ENCODE data around the gene ORC6. TPM values are rescaled to one million over a fixed set of nuclear protein-coding genes. Genes with fewer than 3 reads are reported as not detected.
"Not testable (repeated sequence)": the region's sequence is repeated elsewhere in the genome, so short reads cannot be mapped to it uniquely, and the experiment has no call there.

ORC6 gene, protein sequence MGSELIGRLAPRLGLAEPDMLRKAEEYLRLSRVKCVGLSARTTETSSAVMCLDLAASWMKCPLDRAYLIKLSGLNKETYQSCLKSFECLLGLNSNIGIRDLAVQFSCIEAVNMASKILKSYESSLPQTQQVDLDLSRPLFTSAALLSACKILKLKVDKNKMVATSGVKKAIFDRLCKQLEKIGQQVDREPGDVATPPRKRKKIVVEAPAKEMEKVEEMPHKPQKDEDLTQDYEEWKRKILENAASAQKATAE
- 68.2 and 69.1 TPM in 2 replicates for total RNA-seq

DNA sequence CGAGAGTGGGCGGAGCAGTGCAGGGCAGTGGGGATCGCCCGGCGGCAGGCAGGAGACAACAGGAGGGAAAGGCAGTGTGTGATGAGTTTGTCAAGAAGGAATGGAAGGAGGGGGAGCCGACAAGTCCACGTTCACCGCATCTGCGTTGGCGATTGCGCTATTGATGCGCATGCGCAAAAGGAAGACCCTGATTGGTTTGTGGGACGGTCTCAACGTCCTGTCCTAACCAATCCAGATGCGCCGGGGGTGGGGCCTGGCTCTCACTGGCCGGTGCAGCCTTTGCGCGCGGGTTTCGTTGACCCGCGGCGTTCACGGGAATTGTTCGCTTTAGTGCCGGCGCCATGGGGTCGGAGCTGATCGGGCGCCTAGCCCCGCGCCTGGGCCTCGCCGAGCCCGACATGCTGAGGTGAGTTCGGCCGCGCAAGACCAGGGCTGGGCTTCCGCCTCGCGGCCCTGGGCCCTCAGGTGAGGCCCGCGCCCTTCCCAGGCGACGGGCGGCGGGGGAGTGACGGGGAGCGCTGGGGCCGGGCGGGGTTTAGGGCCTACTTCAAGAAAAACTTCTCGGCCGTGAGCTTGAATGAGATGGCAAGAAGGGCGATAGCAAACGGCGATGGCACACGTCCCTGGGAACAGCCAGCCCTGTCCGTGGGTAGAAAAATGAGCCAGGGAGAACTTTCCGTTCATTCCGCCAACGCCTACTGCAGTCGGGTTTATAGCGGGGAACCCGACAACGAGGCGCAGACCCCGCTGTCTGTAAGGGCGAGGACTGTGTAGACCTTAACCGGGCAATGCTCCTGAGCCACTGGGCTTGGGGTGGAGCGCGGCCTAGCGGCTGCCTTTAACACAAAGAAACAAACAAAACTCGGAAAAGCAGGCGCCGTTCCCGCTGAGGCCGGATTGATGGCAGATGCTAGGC lies at the start of gene ORC6:
ORC6 (plus strand) TSS at position 295 of the 916 bp plus-strand sequence; CDS start at position 342, 47 bp downstream.
- Mint-ChIP-seq H3K9me3 (no peaks in the 10 kb centered on the region), H3K27ac (no peak within 1 kb of the TSS), H3K4me3 (no peak within 1 kb of the TSS), H3K4me1 (ENCODE audit: low read depth) (peaks cover 29% of the 10 kb centered on the region), H3K36me3 (ENCODE audit: low read depth) (peaks cover 10% of the 10 kb centered on the region), H3K27me3 (ENCODE audit: insufficient read depth) (no peaks in the 10 kb centered on the region)
- peak; percentile 95 for DNase-seq (ENCODE audit: low spot score)
- intact Hi-C loops (cut with micrococcal nuclease): loop anchor here (1.0 to 10.0 kb wide), 12 partner anchors 68 to 1919 kb away; partner anchors contain the start of genes ABCC12, C16orf87, DNAJA2 and GPT2

DNA sequence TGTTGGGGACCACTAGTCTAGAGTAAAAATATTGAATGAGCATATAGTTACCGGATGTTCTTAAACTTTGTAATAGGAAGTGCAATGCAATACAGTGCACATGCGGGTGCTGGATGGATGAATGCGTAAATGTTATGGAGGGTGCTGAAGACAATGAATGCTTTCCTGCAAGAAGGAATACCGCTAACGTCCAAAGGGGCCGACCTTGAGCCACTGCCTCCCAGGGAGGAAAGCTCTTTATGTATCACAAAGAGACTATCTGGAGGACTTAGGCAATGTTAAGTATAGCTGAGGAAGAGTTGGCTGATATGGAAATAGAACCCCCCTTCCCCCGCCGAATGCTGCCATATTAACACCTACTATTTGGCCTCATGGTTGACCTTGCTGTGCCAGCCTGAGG lies 40.8 kb upstream of the ORC6 start:
- H3K27ac Mint-ChIP-seq: no peak overlapping the region
- H3K9me3 Mint-ChIP-seq: peaks cover 9% of the 10 kb centered on the region
- H3K36me3 Mint-ChIP-seq (ENCODE audit: low read depth): no peaks in the 10 kb centered on the region
- H3K4me3 Mint-ChIP-seq: no peak overlapping the region
- intact Hi-C loops (cut with micrococcal nuclease): no loop called here
- peaks cover 6% of the 10 kb centered on the region for H3K4me1 Mint-ChIP-seq (ENCODE audit: low read depth)
- H3K27me3 Mint-ChIP-seq (ENCODE audit: insufficient read depth): peaks cover 3% of the 10 kb centered on the region
- DNase-seq (ENCODE audit: low spot score): no peak

DNA sequence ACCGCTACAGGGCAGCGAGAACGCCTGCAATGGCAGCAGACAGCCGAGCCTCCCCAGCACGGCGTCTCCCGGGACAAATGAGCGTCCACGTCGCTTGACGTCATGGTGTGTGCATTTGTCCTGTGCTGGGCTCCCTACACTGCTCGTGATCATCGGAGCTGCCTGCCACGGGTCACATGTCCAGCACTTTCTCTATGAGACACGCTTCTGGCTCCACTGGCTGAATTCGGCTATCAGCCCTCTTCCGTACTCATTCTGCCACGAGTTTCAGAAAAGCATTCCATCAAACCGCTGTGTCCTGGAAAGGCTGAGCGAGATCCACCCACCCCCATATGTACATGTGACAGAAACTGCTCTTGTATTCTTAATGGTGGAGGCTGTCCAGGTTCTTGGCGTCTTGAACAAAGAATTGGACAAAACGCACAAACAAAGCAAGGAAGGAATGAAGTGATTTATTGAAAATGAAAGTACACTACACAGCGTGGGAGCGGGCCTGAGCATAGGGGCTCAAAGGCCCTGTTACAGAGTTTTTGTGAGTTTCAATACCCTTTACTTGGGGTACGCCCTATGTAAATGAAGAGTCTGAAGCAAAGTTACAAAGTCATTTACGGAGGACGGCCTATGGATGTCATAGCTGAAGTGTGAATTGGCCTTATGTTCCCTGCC lies 39.7 kb upstream of the ORC6 start:
- no peak overlapping the region for H3K4me3 Mint-ChIP-seq
- no peak overlapping the region for H3K27ac Mint-ChIP-seq
- no peaks in the 10 kb centered on the region for H3K27me3 Mint-ChIP-seq (ENCODE audit: insufficient read depth)
- no peaks in the 10 kb centered on the region for H3K9me3 Mint-ChIP-seq
- peaks cover 6% of the 10 kb centered on the region for H3K4me1 Mint-ChIP-seq (ENCODE audit: low read depth)
- no peaks in the 10 kb centered on the region for H3K36me3 Mint-ChIP-seq (ENCODE audit: low read depth)
- DNase-seq (ENCODE audit: low spot score): no peak
- intact Hi-C loops (cut with micrococcal nuclease): no loop called here

DNA sequence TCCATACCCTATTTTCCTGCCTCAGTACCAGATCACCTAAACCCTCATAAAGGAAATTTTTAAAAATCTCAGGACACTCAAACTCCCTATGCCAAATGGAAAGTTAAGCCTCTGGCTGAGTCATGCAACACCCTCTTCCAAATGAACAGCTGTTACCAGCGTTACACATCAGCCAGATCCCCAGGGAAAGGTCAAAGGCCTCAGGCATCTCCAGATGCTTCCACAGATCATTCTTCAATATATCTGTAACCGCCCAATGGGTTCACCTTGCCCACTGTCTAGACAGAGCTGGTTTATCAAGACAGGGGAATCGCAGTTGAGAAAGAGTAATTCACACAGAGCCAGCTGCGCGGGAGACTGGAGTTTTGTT lies 39.2 kb upstream of the ORC6 start:
- no peak overlapping the region for H3K27ac Mint-ChIP-seq
- intact Hi-C loops (cut with micrococcal nuclease): no loop called here
- H3K27me3 Mint-ChIP-seq (ENCODE audit: insufficient read depth): no peaks in the 10 kb centered on the region
- no peaks in the 10 kb centered on the region for H3K9me3 Mint-ChIP-seq
- H3K4me3 Mint-ChIP-seq: no peak overlapping the region
- peaks cover 6% of the 10 kb centered on the region for H3K4me1 Mint-ChIP-seq (ENCODE audit: low read depth)
- H3K36me3 Mint-ChIP-seq (ENCODE audit: low read depth): no peaks in the 10 kb centered on the region
- no peak for DNase-seq (ENCODE audit: low spot score)

DNA sequence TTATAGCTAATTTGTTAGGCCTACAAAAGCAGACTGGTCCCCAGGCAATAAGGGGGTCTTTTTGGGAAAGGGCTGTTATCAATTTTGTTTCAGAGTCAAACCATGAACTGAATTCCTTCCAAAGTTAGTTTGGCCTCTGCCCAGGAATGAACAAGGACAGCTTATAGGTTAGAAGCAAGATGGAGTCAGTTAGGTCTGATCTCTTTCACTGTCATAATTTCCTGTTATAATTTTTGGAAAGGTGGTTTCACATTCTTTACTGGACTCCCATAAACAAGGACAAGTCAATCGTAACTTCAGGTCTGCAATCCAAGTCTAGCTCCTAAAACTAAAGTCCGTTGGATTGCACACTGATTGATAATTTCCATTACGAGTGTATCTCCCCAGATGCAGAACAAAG lies 38.2 kb upstream of the ORC6 start:
- Mint-ChIP-seq H3K27ac (no peak overlapping the region), H3K4me1 (ENCODE audit: low read depth) (peaks cover 6% of the 10 kb centered on the region), H3K36me3 (ENCODE audit: low read depth) (peaks cover 4% of the 10 kb centered on the region), H3K4me3 (no peak overlapping the region), H3K9me3 (no peaks in the 10 kb centered on the region), H3K27me3 (ENCODE audit: insufficient read depth) (no peaks in the 10 kb centered on the region)
- intact Hi-C loops (cut with micrococcal nuclease): no loop called here
- DNase-seq (ENCODE audit: low spot score): no peak

DNA sequence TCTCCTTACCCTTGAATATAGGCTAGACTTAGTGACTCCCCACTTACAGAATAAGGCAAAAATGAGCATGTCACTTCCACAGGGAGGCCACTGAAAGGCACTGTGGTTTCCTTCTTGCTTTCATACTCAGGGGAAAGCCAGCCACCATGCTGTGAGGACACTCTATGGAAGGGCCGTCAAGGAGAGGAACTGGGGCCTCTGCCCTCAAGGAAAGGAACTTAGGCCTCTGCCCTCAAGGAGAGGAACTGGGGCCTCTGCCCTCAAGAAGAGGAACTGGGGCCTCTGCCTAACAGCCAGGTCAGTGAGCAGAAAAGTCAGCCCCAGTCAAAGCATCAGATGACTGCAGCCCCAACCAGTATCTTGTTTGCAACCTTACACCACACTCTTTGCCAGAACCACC lies 30.5 kb upstream of the ORC6 start:
- H3K27ac Mint-ChIP-seq: peak overlapping the region; percentile 70
- peak; percentile 11 for DNase-seq (ENCODE audit: low spot score)
- no peaks in the 10 kb centered on the region for H3K27me3 Mint-ChIP-seq (ENCODE audit: insufficient read depth)
- no peaks in the 10 kb centered on the region for H3K9me3 Mint-ChIP-seq
- H3K36me3 Mint-ChIP-seq (ENCODE audit: low read depth): peaks cover 41% of the 10 kb centered on the region
- peaks cover 17% of the 10 kb centered on the region for H3K4me1 Mint-ChIP-seq (ENCODE audit: low read depth)
- intact Hi-C loops (cut with micrococcal nuclease): loop anchor here (1.0 kb wide), 2 partner anchors 38 to 105 kb away; partner anchors contain the start of gene SHCBP1
- no peak overlapping the region for H3K4me3 Mint-ChIP-seq

DNA sequence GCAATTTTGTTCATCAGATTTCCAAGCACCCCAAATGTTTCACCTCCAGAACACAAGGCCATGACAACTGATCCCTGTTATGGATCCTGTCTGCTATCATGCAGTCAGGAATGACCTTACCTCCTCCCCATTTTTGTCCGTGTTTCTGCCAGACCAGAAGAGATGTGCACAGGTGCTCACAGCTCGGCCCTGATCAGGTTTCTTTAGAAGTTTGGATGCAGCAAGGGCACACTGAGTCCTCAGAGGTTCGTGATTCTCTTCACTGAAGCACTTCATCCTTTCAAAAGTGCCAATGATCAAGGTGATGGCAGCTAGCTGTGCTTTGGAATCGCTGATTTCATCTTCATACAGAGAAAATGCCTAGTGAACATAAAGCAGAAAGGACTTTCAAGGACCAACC lies 27.3 kb upstream of the ORC6 start:
- no peak overlapping the region for H3K27ac Mint-ChIP-seq
- intact Hi-C loops (cut with micrococcal nuclease): no loop called here
- H3K36me3 Mint-ChIP-seq (ENCODE audit: low read depth): peaks cover 49% of the 10 kb centered on the region
- H3K4me3 Mint-ChIP-seq: no peak overlapping the region
- H3K27me3 Mint-ChIP-seq (ENCODE audit: insufficient read depth): no peaks in the 10 kb centered on the region
- no peak for DNase-seq (ENCODE audit: low spot score)
- H3K9me3 Mint-ChIP-seq: no peaks in the 10 kb centered on the region
- H3K4me1 Mint-ChIP-seq (ENCODE audit: low read depth): peaks cover 17% of the 10 kb centered on the region

DNA sequence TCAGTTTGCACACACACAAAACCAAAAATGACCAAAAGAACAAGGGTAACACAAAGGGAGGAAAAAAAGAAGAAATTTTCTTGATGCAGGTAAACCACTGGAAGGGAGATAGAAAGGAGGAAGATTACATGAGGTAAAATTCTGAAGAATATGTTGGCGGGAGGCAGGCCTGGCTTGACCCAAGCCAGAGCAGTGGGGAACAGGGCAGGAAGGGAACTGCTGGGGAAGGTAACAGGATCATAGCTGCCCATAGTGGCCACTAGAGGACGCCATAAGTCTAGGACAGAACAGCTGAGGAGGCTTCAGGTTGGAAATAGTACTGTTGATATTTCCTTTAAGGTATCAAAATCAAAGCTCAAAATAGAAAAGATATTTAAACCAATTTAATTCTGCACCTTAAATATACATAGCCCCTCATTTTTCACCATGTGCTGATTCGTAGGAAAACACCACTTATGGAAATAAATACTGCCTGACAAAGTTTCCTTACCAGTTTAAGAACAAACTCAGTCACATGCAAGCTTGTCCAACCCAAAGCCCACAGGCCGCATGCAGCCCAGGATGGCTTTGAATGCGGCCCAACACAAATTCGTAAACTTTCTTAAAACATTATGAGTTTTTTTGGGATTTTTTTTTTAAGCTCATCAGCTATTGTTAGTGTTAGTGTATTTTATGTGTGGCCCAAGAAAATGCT lies 16.0 kb upstream of the ORC6 start:
- intact Hi-C loops (cut with micrococcal nuclease): loop anchor here (1.0 to 5.0 kb wide), 4 partner anchors 15 to 257 kb away; no protein-coding TSS in a partner anchor
- peak; percentile 22 for DNase-seq (ENCODE audit: low spot score)
- Mint-ChIP-seq H3K4me1 (ENCODE audit: low read depth) (peaks cover 4% of the 10 kb centered on the region), H3K27me3 (ENCODE audit: insufficient read depth) (no peaks in the 10 kb centered on the region), H3K9me3 (no peaks in the 10 kb centered on the region), H3K4me3 (no peak overlapping the region), H3K36me3 (ENCODE audit: low read depth) (peaks cover 40% of the 10 kb centered on the region), H3K27ac (no peak overlapping the region)

DNA sequence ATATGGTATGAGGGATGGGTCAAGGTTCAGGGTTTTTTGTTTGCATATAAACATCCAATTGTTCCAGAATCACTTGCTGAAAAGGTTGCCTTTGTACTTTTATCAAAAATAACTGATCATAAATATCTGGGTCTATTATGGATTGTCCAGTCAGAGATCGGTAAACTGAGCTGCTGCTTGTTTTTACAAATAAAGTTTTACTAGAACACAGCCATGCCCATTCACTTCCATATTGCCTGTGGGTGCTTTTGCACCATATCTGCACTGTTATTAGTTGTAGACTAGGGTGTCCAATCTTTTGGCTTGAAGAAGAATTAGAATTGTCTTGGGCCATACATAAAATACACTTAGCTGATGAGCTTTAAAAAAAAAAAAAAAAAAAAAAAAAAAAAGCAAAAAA lies 11.5 kb upstream of the ORC6 start:
- H3K36me3 Mint-ChIP-seq (ENCODE audit: low read depth): peaks cover 41% of the 10 kb centered on the region
- H3K27me3 Mint-ChIP-seq (ENCODE audit: insufficient read depth); H3K27ac Mint-ChIP-seq; intact Hi-C loops (cut with micrococcal nuclease); H3K4me1 Mint-ChIP-seq (ENCODE audit: low read depth); H3K4me3 Mint-ChIP-seq; DNase-seq (ENCODE audit: low spot score); H3K9me3 Mint-ChIP-seq: not testable (repeated sequence)

DNA sequence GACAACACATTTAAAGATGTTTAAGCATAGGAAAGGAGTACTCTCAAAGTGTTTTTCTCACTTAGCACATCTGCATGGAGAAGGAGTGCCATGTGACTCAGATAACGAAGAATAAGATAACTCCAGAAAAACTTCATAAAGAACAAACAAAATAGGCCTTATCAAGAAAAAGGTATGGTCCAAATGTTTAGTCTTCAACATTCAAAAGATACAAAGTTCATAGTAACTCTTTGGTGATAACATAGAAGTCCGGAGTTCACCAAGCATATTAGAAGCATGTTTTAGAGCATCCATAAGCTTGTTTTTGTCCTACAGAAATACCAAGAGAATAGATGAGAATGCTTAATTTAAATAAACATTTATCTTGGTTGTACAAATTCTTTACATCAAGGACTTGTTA lies 7.6 kb upstream of the ORC6 start:
- peaks cover 19% of the 10 kb centered on the region for H3K36me3 Mint-ChIP-seq (ENCODE audit: low read depth)
- not testable (repeated sequence) for H3K27ac Mint-ChIP-seq; H3K4me3 Mint-ChIP-seq; H3K27me3 Mint-ChIP-seq (ENCODE audit: insufficient read depth); DNase-seq (ENCODE audit: low spot score); H3K9me3 Mint-ChIP-seq
- intact Hi-C loops (cut with micrococcal nuclease): loop anchor here (10.0 kb wide), 2 partner anchors 433 to 463 kb away; partner anchors contain the start of gene NETO2
- H3K4me1 Mint-ChIP-seq (ENCODE audit: low read depth): peaks cover 27% of the 10 kb centered on the region

DNA sequence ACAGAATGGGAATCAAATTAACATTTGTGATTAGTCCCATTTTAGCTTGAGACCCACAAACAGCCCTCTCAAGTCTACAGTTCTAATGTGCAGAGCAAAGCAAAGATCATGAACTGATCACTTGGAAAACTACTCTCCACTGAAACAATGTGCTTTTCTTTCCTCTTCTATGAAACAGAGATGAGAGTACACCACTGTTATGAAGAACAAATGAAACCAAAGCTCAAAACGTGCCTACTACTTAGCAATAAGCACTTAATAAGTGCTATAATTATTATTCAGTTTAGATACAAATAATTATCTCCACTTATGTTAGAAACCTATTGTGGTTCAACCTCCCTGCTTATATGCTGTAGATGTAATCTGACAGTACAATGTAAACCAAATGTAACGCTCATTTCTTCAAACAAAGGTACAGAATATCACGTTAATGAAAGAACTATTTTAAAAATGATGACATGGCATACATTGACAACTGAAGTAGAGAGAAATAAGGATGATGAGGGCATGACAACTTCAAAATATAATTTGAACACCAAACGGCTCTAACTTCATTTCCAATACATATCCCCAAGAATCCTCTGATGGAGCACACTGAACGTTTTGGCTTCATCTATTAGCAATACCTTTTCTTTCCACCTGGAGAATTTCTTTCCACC lies 2.5 kb upstream of the ORC6 start:
- Mint-ChIP-seq H3K27me3 (ENCODE audit: insufficient read depth) (no peaks in the 10 kb centered on the region), H3K27ac (no peak overlapping the region), H3K4me3 (no peak overlapping the region), H3K36me3 (ENCODE audit: low read depth) (peaks cover 7% of the 10 kb centered on the region), H3K9me3 (no peaks in the 10 kb centered on the region), H3K4me1 (ENCODE audit: low read depth) (peaks cover 41% of the 10 kb centered on the region)
- intact Hi-C loops (cut with micrococcal nuclease): loop anchor here (5.0 to 10.0 kb wide), 4 partner anchors 350 to 1470 kb away; partner anchors contain the start of genes ABCC12 and NETO2
- no peak for DNase-seq (ENCODE audit: low spot score)

DNA sequence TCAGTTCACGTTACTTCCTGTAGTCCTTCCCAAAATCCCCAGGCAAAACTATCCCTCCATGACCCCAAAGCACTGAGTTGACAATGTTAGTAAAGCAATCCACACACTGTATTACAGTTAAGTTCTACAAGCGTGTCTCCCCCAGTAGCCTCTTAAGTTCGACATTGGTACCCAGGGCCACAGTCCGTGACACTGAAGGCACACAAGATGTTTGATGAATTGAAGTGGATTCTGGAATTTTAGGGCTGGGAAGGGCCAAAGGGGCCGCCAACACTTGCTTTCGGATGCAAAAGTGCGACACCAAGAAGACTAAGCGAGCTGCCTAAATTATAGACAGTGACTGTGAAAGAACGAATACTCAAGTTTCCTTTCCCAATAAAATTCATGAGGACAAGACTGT lies 2.0 kb upstream of the ORC6 start:
- H3K27me3 Mint-ChIP-seq (ENCODE audit: insufficient read depth): no peaks in the 10 kb centered on the region
- no peaks in the 10 kb centered on the region for H3K9me3 Mint-ChIP-seq
- no peak overlapping the region for H3K4me3 Mint-ChIP-seq
- H3K4me1 Mint-ChIP-seq (ENCODE audit: low read depth): peaks cover 41% of the 10 kb centered on the region
- peaks cover 9% of the 10 kb centered on the region for H3K36me3 Mint-ChIP-seq (ENCODE audit: low read depth)
- H3K27ac Mint-ChIP-seq: no peak overlapping the region
- DNase-seq (ENCODE audit: low spot score): no peak
- intact Hi-C loops (cut with micrococcal nuclease): loop anchor here (5.0 to 10.0 kb wide), 4 partner anchors 350 to 1470 kb away; partner anchors contain the start of genes ABCC12 and NETO2

Measured in activated T-helper 1 cell treated with anti-CD3 and anti-CD28 coated beads, Interleukin-12 subunit alpha, Interleukin-12 subunit beta, Interleukin-2, Interleukin-4 antibody, amounts not matched to agents 30 ng/mL and 10 ng/mL and 1 ng/mL, durations not matched to agents 14 hours and 24 hours and 36 hours (primary cell).